ENCODE data around the gene UGT1A3. TPM values are rescaled to one million over a fixed set of nuclear protein-coding genes. Genes with fewer than 3 reads are reported as not detected.

UGT1A3 gene
- total and polyA plus RNA-seq, 7 donors, result 0.36 TPM; not detected in 6

DNA sequence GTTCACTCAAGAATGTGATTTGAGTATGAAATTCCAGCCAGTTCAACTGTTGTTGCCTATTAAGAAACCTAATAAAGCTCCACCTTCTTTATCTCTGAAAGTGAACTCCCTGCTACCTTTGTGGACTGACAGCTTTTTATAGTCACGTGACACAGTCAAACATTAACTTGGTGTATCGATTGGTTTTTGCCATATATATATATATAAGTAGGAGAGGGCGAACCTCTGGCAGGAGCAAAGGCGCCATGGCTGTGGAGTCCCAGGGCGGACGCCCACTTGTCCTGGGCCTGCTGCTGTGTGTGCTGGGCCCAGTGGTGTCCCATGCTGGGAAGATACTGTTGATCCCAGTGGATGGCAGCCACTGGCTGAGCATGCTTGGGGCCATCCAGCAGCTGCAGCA, 31.2 kb downstream of the UGT1A3 start, which contains the start of gene UGT1A1:
UGT1A1 (plus strand) TSS at position 228 of the 400 bp plus-strand sequence; CDS start at position 246, 18 bp downstream.
- Histone ChIP-seq H3K27ac (no peak within 1 kb of the TSS), H3K4me1 (no peaks in the 10 kb centered on the region), H3K4me3 (no peak within 1 kb of the TSS), H3K36me3 (no peaks in the 10 kb centered on the region), H3K27me3 (no peaks in the 10 kb centered on the region), H3K9me3 (no peaks in the 10 kb centered on the region)
- DNase-seq, result no peak
- WGBS, 2 donors, result 68 to 88% methylated on average over 6 of the region's 6 CpGs
- intact Hi-C loops (cut with DNase I), result no loop called here
- TF ChIP-seq POLR2AphosphoS5 (IDR thresholded peaks at IDR 0.05), result no peak
- TF ChIP-seq EP300 (IDR thresholded peaks at IDR 0.05), result no peak
- no peak for TF ChIP-seq POLR2A (IDR thresholded peaks at IDR 0.05)
- TF ChIP-seq, protein P1, sequence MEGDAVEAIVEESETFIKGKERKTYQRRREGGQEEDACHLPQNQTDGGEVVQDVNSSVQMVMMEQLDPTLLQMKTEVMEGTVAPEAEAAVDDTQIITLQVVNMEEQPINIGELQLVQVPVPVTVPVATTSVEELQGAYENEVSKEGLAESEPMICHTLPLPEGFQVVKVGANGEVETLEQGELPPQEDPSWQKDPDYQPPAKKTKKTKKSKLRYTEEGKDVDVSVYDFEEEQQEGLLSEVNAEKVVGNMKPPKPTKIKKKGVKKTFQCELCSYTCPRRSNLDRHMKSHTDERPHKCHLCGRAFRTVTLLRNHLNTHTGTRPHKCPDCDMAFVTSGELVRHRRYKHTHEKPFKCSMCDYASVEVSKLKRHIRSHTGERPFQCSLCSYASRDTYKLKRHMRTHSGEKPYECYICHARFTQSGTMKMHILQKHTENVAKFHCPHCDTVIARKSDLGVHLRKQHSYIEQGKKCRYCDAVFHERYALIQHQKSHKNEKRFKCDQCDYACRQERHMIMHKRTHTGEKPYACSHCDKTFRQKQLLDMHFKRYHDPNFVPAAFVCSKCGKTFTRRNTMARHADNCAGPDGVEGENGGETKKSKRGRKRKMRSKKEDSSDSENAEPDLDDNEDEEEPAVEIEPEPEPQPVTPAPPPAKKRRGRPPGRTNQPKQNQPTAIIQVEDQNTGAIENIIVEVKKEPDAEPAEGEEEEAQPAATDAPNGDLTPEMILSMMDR (IDR thresholded peaks at IDR 0.05), result no peak

DNA sequence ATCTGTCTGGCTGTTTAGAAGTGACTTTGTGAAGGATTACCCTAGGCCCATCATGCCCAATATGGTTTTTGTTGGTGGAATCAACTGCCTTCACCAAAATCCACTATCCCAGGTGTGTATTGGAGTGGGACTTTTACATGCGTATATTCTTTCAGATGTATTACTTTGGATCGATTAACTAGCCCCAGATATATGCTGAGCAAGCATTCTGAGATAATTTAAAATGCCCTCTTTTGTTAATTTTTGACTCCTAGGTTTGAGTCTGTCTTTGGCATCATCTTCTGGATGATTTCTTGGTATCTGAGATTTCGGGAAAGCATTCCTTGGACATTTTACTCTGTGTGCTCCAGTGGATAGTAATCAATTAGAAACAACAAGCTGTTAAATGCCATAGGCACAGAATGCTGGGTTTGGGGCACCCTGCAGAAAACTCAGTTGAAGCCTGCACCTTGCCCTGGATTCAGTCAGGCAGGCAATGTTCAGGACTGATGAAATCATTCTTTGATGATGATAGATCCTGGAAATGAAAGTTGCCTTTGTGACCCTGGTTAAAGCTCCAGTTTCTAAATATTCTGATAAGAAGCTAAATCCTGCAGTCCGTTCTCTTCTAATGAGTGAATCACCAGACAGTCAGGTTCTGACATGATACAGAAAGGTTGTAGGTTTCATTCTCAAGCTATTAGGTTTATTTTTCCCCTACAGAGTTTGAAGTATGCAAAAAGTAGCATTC, 32.4 kb downstream of the UGT1A3 start:
- DNase-seq, result no peak
- Histone ChIP-seq H3K27me3 (no peaks in the 10 kb centered on the region), H3K4me3 (no peak overlapping the region), H3K36me3 (no peaks in the 10 kb centered on the region), H3K27ac (no peak overlapping the region), H3K9me3 (no peaks in the 10 kb centered on the region), H3K4me1 (no peaks in the 10 kb centered on the region)
- intact Hi-C loops (cut with DNase I), result no loop called here
- WGBS, 2 donors, result 88 to 91% methylated on average over 4 of the region's 4 CpGs
- TF ChIP-seq POLR2A (IDR thresholded peaks at IDR 0.05) (no peak), POLR2AphosphoS5 (IDR thresholded peaks at IDR 0.05) (no peak), EP300 (IDR thresholded peaks at IDR 0.05) (no peak)
- TF ChIP-seq, protein P1 (IDR thresholded peaks at IDR 0.05), result no peak

DNA sequence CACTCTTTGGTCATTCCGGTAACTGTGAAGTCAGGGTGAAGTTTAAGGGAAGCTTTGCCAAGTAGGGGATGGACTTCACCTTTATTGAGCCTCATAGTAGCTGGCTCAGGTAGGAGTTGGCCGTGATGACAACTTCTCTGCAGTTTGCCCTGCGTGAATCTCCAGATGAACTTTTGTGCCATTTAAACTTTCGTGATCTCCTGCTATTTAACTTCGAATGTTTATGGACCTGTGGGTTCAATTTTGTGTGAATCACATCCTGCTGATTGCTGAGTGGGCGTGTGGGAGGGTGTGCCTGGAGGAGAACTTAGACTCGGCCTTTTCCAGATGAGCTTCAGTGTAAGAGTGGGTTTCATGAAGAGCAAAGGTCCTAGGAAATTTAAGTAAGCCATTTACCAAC, 35.4 kb downstream of the UGT1A3 start:
- TF ChIP-seq POLR2A (IDR thresholded peaks at IDR 0.05) (no peak), POLR2AphosphoS5 (IDR thresholded peaks at IDR 0.05) (no peak), EP300 (IDR thresholded peaks at IDR 0.05) (no peak)
- TF ChIP-seq, protein P1 (IDR thresholded peaks at IDR 0.05), result no peak
- no peak overlapping the region for H3K4me3 ChIP-seq
- no peaks in the 10 kb centered on the region for H3K36me3 ChIP-seq
- intact Hi-C loops (cut with DNase I), result no loop called here
- no peaks in the 10 kb centered on the region for H3K27me3 ChIP-seq
- no peak for DNase-seq
- no peaks in the 10 kb centered on the region for H3K9me3 ChIP-seq
- H3K27ac ChIP-seq, result no peak overlapping the region
- no peaks in the 10 kb centered on the region for H3K4me1 ChIP-seq
- 12 to 58% methylated on average over 7 of the region's 7 CpGs for WGBS, 2 donors

DNA sequence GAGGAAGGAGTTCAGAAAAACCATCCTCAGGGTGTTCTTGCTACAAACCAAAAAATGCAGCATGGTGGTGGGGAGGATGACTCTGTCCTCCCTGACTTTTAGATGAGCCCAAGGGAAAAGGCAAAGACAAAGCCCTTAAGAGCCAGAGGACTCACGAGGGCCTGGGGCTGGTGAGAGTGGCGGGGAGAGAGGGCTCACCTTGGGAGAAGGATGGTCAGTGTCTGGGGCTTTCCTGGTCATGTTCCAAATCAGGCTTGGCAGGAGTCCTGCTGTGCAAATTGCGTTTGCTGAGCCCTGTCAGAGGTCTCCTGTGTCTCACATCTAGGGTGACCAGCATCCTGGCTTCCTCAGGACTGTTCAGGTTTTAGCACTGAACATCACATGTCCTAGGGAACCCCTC, 35.9 kb downstream of the UGT1A3 start:
- no peaks in the 10 kb centered on the region for H3K4me1 ChIP-seq
- no peak overlapping the region for H3K4me3 ChIP-seq
- 69 to 74% methylated on average over 3 of the region's 3 CpGs for WGBS, 2 donors
- no peaks in the 10 kb centered on the region for H3K36me3 ChIP-seq
- H3K27me3 ChIP-seq, result no peaks in the 10 kb centered on the region
- no peak for DNase-seq
- H3K27ac ChIP-seq, result no peak overlapping the region
- no peaks in the 10 kb centered on the region for H3K9me3 ChIP-seq
- TF ChIP-seq EP300 (IDR thresholded peaks at IDR 0.05), result no peak
- TF ChIP-seq, protein P1 (IDR thresholded peaks at IDR 0.05), result no peak
- TF ChIP-seq POLR2A (IDR thresholded peaks at IDR 0.05), result no peak
- TF ChIP-seq POLR2AphosphoS5 (IDR thresholded peaks at IDR 0.05), result no peak
- intact Hi-C loops (cut with DNase I), result no loop called here
